ENCODE data around the gene GPHN. TPM values are rescaled to one million over a fixed set of nuclear protein-coding genes. Genes with fewer than 3 reads are reported as not detected.
"Not testable (repeated sequence)": the region's sequence is repeated elsewhere in the genome, so short reads cannot be mapped to it uniquely, and the experiment has no call there.

The GPHN gene
- total RNA-seq, 2 experiments from 2014 or later = 29.8 to 37.5 TPM

DNA sequence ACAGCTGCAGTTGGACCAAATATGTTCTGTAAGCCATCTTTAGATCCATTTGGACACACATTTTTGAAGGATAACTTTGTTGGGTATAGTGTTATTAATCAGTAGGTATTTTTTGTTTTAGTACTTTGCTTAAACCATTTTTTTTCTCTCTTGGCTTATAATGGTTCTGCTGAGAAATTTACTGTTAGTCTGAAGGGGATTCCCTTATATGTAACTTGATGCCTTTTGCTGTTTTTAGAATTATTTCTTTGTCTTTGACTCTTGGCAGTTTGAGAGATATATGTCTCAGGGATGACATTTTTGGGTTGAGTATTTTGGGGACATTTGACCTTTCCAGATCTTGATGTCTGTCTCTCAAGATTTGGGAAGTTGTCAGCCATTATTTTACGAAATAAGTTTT lies 169.8 kb downstream of the GPHN start:
- Mint-ChIP-seq H3K36me3 (ENCODE audit: low read depth) (peaks cover 41% of the 10 kb centered on the region), H3K27me3 (no peaks in the 10 kb centered on the region), H3K9me3 (ENCODE audit: low read depth) (peaks cover 33% of the 10 kb centered on the region), H3K4me3 (no peak overlapping the region), H3K27ac (no peak overlapping the region), H3K4me1 (no peaks in the 10 kb centered on the region)
- ChIA-PET POLR2A (interaction anchor here (0.7 kb wide), 1 partner anchor 180 kb away, joined by 4 read pairs; no protein-coding TSS in a partner anchor), CTCF (no interaction called here)
- ATAC-seq = no peak
- intact Hi-C loops (cut with DNase I, micrococcal nuclease) = no loop called here
- DNase-seq = no peak

DNA sequence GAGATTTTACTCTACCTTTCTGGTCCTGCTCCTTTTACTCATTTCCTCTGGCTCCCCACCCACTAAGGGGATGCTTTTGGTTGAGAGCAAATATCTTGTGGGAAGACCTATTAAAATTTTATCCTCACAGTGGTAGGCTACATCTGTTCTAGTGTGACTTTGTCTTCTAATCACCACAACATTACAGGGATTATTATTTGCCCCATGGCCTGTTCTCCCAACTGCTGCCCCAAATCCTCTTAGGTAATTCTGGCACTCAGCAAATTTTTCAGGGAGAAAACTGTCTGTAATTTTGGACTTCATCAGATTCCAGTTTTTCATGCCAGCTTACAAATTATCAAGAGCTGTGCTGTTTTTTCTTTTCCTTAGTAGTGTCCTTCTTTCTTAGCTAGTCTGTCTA lies 172.3 kb downstream of the GPHN start:
- ATAC-seq (no peak), DNase-seq (no peak)
- Mint-ChIP-seq H3K4me3 (no peak overlapping the region), H3K27me3 (no peaks in the 10 kb centered on the region), H3K9me3 (ENCODE audit: low read depth) (peaks cover 25% of the 10 kb centered on the region), H3K4me1 (no peaks in the 10 kb centered on the region), H3K27ac (no peak overlapping the region), H3K36me3 (ENCODE audit: low read depth) (peaks cover 44% of the 10 kb centered on the region)
- ChIA-PET CTCF (no interaction called here), POLR2A (no interaction called here)
- intact Hi-C loops (cut with DNase I, micrococcal nuclease) = no loop called here

DNA sequence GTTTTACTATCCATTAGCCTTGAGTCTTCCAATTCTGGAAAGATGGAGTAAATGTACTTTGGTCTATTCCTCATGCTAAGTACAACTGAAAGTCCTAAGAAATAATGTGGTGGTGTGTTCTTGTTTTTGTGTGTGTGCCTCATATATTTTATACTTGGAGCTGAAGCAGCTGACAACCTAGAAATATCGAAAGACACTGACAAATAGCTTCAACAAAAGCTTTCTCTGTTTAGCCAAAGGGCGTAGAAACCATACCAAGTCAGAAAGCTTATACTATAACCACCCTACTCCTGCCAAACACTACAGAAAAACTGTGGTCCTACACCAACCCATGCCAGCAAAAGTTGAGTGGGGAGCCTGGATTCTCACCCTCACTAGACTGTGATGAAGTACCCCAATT lies 188.4 kb downstream of the GPHN start:
- H3K9me3 Mint-ChIP-seq (ENCODE audit: low read depth) = peaks cover 3% of the 10 kb centered on the region
- DNase-seq (no peak), ATAC-seq (no peak)
- peaks cover 12% of the 10 kb centered on the region for H3K36me3 Mint-ChIP-seq (ENCODE audit: low read depth)
- intact Hi-C loops (cut with DNase I, micrococcal nuclease) = no loop called here
- peaks cover 3% of the 10 kb centered on the region for H3K4me1 Mint-ChIP-seq
- H3K4me3 Mint-ChIP-seq = no peak overlapping the region
- no peak overlapping the region for H3K27ac Mint-ChIP-seq
- ChIA-PET POLR2A (no interaction called here), CTCF (no interaction called here)
- no peaks in the 10 kb centered on the region for H3K27me3 Mint-ChIP-seq

DNA sequence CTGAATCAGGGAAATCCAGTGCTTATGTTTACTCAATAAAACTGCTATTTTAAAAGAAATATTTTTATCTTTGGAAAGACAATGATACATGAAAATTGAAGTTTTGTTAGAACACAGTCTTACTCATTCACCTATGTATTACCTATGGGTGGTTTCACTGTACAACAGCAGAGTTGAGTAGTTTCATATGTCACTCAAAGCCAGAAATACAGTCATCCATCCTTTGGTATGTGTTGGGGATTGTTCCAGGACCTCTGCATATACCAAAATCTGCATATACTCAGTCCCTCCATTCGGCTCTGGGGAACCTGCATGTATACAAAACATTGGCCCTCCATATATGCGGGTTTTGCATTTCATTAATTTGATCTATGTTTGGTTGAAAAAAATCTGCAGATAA lies 190.6 kb downstream of the GPHN start:
- no peak for DNase-seq
- Mint-ChIP-seq H3K36me3 (ENCODE audit: low read depth) (peaks cover 12% of the 10 kb centered on the region), H3K27ac (no peak overlapping the region), H3K4me1 (peaks cover 3% of the 10 kb centered on the region), H3K27me3 (no peaks in the 10 kb centered on the region), H3K4me3 (no peak overlapping the region), H3K9me3 (ENCODE audit: low read depth) (peaks cover 13% of the 10 kb centered on the region)
- intact Hi-C loops (cut with DNase I, micrococcal nuclease) = no loop called here
- POLR2A ChIA-PET = no interaction called here
- ATAC-seq = peak; percentile 60
- CTCF ChIA-PET = no interaction called here

DNA sequence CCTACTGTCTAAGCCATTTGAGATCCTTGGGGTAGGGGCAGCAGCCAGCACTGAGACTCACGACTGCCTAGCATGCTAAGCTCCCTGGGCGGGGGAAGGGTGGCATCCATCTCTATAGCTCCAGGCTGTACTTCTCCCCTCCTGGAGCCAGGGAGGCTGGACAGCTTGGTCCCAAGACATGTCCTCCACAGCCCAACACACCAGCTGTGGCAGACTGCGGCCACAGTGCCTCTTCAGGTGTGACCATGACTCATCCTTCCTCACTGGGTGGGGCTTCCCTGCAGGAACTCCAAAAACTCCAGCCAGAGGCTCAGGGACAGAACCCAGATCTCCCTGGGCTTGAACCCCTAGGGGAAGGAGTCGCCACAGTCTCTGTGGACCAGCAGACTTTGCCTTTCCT lies 193.9 kb downstream of the GPHN start:
- POLR2A ChIA-PET = no interaction called here
- Mint-ChIP-seq H3K36me3 (ENCODE audit: low read depth) (peaks cover 4% of the 10 kb centered on the region), H3K4me1 (peaks cover 3% of the 10 kb centered on the region), H3K27me3 (no peaks in the 10 kb centered on the region), H3K9me3 (ENCODE audit: low read depth) (peaks cover 28% of the 10 kb centered on the region), H3K4me3 (no peak overlapping the region), H3K27ac (no peak overlapping the region)
- ATAC-seq = no peak
- intact Hi-C loops (cut with DNase I, micrococcal nuclease) = no loop called here
- DNase-seq = no peak
- CTCF ChIA-PET = no interaction called here

DNA sequence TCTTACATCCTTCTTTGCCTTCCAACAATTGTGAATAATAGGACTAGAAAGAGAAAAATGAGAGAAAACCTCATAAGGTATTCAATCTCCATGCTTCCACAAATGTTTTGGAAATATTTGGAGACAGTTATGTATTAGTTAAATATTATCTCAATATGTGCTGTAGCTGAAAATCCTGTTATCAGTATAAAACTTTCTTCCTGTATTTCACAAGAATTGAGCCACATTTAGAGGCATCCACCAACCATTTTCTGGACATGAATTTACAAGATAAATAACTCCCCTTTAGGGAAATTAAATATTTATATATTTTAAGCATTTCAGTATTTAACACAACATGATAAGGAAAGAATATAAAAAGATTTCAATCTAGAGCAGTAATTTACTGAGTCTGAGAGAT lies 200.3 kb downstream of the GPHN start:
- intact Hi-C loops (cut with DNase I, micrococcal nuclease) = no loop called here
- Mint-ChIP-seq H3K27me3 (no peaks in the 10 kb centered on the region), H3K4me3 (no peak overlapping the region), H3K9me3 (ENCODE audit: low read depth) (peaks cover 17% of the 10 kb centered on the region), H3K36me3 (ENCODE audit: low read depth) (peaks cover 5% of the 10 kb centered on the region), H3K4me1 (no peaks in the 10 kb centered on the region), H3K27ac (no peak overlapping the region)
- ATAC-seq (no peak), DNase-seq (no peak)
- ChIA-PET POLR2A (no interaction called here), CTCF (no interaction called here)

DNA sequence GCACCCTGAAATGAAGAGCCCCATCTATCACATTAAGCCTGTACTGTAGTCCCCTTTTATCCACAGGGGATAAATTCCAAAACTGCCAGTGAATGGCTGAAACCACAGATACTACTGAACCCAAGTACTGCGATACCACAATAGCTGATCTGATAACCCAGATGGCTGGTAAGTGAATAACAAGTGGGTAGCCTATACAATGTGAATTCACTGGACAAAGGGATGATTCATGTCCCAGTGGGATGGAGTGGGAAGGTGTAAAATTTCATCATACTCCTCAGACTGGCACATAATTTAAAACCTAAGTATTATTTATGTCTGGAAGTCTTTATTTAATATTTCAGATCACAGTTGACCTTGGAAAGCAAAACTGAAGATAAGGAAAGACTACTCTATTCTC lies 201.3 kb downstream of the GPHN start:
- Mint-ChIP-seq H3K9me3 (ENCODE audit: low read depth) (peaks cover 10% of the 10 kb centered on the region), H3K27ac (no peak overlapping the region), H3K27me3 (no peaks in the 10 kb centered on the region), H3K36me3 (ENCODE audit: low read depth) (peaks cover 8% of the 10 kb centered on the region), H3K4me1 (peaks cover 5% of the 10 kb centered on the region), H3K4me3 (no peak overlapping the region)
- no peak for ATAC-seq
- intact Hi-C loops (cut with DNase I, micrococcal nuclease) = no loop called here
- CTCF ChIA-PET = no interaction called here
- POLR2A ChIA-PET = no interaction called here
- no peak for DNase-seq

DNA sequence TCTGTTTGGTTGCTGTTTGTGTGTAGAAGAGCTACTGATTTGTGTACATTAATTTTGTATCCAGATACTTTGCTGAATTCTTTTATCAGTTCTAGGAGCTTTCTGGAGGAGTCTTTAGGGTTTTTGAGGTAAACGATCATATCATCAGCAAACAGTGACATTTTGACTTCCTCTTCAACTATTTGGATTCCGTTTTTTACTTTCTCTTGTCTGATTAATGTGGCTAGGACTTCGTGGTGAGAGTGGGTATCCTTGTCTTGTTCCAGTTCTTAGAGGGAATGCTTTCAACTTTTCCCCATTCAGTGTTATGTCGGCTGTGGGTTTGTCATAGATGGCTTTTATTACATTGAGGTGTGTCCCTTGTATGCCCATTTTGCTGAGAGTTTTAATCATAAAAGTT lies 206.3 kb downstream of the GPHN start:
- peaks cover 12% of the 10 kb centered on the region for H3K36me3 Mint-ChIP-seq (ENCODE audit: low read depth)
- CTCF ChIA-PET; POLR2A ChIA-PET; H3K4me3 Mint-ChIP-seq; ATAC-seq; H3K9me3 Mint-ChIP-seq (ENCODE audit: low read depth); DNase-seq; H3K27me3 Mint-ChIP-seq; intact Hi-C loops (cut with DNase I, micrococcal nuclease): not testable (repeated sequence)
- H3K27ac Mint-ChIP-seq = peak overlapping the region; percentile 7
- H3K4me1 Mint-ChIP-seq = peaks cover 26% of the 10 kb centered on the region

DNA sequence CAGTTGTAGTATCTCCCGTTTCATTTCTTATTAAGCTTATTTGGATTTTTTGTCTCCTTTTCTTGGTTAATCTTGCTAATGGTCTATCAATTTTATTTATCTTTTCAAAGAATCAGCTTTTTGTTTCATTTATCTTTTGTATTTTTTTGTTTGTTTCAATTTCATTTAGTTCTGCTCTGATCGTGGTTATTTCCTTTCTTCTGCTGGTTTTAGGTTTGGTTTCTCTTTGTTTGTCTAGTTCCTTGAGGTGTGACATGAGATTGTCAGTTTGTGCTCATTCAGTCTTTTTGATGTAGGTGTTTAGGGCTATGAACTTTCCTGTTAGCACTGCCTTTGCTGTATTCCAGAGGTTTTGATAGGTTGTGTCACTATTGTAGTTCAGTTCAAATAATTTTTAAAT lies 207.4 kb downstream of the GPHN start:
- intact Hi-C loops (cut with DNase I, micrococcal nuclease) = loop anchor here in 1 of 2 experiments (1.0 kb wide), 1 partner anchor 21 kb away; no protein-coding TSS in a partner anchor
- ChIA-PET POLR2A (interaction anchor here (0.6 kb wide), 1 partner anchor 255 kb away, joined by 3 read pairs; no protein-coding TSS in a partner anchor), CTCF (interaction anchor here (0.6 kb wide), 1 partner anchor 295 kb away, joined by 3 read pairs; no protein-coding TSS in a partner anchor)
- not testable (repeated sequence) for ATAC-seq; DNase-seq; H3K9me3 Mint-ChIP-seq (ENCODE audit: low read depth); H3K27me3 Mint-ChIP-seq
- Mint-ChIP-seq H3K36me3 (ENCODE audit: low read depth) (peaks cover 14% of the 10 kb centered on the region), H3K4me1 (peaks cover 26% of the 10 kb centered on the region), H3K4me3 (peak overlapping the region; percentile 18), H3K27ac (peak overlapping the region; percentile 2)

DNA sequence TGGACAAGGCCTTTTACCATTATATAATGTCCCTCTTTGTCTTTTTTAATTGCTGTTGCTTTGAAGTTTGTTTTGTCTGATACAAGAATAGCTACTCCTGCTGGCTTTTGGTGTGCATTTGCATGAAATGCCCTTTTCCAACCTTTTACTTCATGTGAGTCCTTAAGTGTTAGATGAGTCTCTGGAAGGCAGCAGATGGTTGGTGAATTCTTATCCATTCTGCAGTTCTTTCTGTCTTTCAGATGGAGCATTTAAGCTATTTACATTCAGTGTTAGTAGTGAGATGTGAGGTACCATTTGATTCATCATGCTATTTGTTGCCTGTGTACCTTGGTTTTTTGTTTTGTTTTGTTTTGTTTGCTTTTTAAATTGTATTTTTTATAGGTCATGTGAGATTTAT lies 208.3 kb downstream of the GPHN start:
- peaks cover 26% of the 10 kb centered on the region for H3K4me1 Mint-ChIP-seq
- no peaks in the 10 kb centered on the region for H3K9me3 Mint-ChIP-seq (ENCODE audit: low read depth)
- no peak overlapping the region for H3K4me3 Mint-ChIP-seq
- ChIA-PET POLR2A (no interaction called here), CTCF (no interaction called here)
- H3K36me3 Mint-ChIP-seq (ENCODE audit: low read depth) = peaks cover 12% of the 10 kb centered on the region
- no peaks in the 10 kb centered on the region for H3K27me3 Mint-ChIP-seq
- DNase-seq (no peak), ATAC-seq (no peak)
- H3K27ac Mint-ChIP-seq = no peak overlapping the region
- intact Hi-C loops (cut with DNase I, micrococcal nuclease) = no loop called here

DNA sequence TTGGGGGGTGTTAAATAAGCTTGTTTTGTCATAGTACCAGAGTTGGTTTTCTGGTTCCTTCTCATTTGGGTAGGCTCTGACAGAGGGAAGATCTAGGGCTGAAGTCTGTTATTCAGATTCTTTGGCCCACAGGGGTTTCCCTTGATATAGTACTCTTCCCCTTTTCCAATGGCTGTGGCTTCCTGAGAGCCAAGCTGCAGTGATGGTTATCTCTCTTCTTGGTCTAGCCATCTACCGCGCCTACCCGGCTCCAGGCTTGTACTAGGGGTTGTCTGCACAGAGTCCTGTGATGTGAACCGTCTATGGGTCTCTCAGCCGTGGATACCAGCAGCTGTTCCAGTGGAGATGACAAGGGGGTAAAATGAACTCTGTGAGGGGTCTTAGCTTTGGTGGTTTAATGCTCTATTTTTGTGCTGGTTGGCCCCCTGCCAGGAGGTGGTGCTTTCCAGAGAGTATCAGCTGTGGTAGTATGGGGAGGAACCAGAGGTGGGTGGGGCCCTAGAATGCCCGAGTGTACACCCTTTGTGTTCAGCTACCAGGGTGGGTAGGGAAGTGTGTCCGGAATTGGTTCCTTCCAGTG lies 209.7 kb downstream of the GPHN start:
- Mint-ChIP-seq H3K4me3 (no peak overlapping the region), H3K27ac (no peak overlapping the region), H3K9me3 (ENCODE audit: low read depth) (no peaks in the 10 kb centered on the region), H3K4me1 (peaks cover 26% of the 10 kb centered on the region), H3K27me3 (no peaks in the 10 kb centered on the region), H3K36me3 (ENCODE audit: low read depth) (peaks cover 10% of the 10 kb centered on the region)
- CTCF ChIA-PET = no interaction called here
- no peak for ATAC-seq
- POLR2A ChIA-PET = no interaction called here
- no peak for DNase-seq
- intact Hi-C loops (cut with DNase I, micrococcal nuclease) = no loop called here

DNA sequence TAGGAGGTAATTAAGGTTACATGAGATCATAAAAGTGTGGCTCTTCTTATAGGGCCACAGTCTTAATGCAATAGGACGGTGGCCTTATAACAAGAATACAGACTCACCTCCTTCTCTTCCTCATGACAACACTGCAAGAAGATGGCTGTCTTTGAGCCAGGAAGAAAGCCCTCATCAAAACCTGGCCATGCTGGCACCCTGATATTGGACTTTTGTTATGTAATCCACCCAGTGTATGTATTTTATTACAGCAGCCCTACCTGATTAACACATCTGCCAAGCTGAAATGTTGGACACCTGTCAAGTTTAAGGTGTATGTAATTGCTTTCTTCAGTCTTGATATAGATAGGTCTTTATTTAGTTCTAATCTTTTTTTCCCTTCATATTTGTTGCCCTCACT lies 217.0 kb downstream of the GPHN start:
- Mint-ChIP-seq H3K27me3 (no peaks in the 10 kb centered on the region), H3K27ac (no peak overlapping the region), H3K36me3 (ENCODE audit: low read depth) (peaks cover 30% of the 10 kb centered on the region), H3K9me3 (ENCODE audit: low read depth) (peaks cover 16% of the 10 kb centered on the region), H3K4me1 (no peaks in the 10 kb centered on the region), H3K4me3 (no peak overlapping the region)
- ATAC-seq (no peak), DNase-seq (no peak)
- intact Hi-C loops (cut with DNase I, micrococcal nuclease) = no loop called here
- ChIA-PET POLR2A (no interaction called here), CTCF (no interaction called here)

DNA sequence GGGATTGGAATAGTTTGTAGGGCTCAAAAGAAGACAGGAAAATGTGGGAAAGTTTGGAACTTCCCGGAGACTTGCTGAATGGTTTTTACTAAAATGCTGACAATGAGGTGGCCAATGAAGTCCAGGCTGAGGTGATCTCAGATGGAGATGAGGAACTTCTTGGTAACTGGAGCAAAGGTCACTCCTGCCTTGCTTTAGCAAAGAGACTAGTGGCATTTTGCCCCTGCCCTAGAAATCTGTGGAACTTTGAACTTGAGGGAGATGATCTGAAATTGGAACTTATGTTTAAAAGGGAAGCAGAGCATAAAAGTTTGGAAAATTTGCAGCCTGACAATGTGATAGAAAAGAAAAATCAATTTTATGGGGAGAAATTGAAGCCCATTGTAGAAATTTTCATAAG lies 223.4 kb downstream of the GPHN start:
- intact Hi-C loops (cut with DNase I, micrococcal nuclease); ATAC-seq; POLR2A ChIA-PET; H3K4me1 Mint-ChIP-seq; CTCF ChIA-PET; H3K27me3 Mint-ChIP-seq; DNase-seq; H3K27ac Mint-ChIP-seq; H3K4me3 Mint-ChIP-seq: not testable (repeated sequence)
- peaks cover 36% of the 10 kb centered on the region for H3K36me3 Mint-ChIP-seq (ENCODE audit: low read depth)
- peaks cover 26% of the 10 kb centered on the region for H3K9me3 Mint-ChIP-seq (ENCODE audit: low read depth)
